GM19240 (cell line): ENCODE measurements around the gene TFAP2A.

Experiments used
- DNase-seq: peaks from one replicate; pipeline ENCODE4 v3.0.0; 2011; ENCODE audit warnings: low spot score; ENCODE audit not compliant: insufficient read length

Gene TFAP2A

DNA sequence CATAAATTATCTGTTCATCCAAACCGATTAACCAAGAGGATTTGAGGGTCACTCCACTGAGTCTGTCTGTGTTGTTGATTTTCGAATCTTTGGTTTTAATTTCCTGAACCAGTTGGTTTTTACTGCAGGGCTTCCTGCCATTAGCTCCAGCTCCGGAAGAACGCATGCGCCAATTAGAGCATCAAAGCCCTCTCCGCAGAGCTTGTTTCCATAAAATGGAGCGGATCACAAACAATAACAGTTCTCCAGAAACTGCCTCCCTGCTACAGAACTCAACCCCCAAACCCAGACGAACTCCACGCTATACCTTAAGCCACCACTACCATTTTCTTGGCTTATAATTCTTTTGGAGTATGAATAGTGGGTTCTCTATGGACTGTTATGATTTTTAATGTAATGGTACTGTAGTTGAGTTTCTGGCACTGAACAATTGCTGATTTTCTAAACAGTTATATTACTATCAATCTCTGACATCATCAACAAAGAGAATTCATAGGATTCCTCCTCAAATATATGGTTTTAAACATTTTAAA is 13.8 kb downstream of the TFAP2A start:
- no peak for DNase-seq

DNA sequence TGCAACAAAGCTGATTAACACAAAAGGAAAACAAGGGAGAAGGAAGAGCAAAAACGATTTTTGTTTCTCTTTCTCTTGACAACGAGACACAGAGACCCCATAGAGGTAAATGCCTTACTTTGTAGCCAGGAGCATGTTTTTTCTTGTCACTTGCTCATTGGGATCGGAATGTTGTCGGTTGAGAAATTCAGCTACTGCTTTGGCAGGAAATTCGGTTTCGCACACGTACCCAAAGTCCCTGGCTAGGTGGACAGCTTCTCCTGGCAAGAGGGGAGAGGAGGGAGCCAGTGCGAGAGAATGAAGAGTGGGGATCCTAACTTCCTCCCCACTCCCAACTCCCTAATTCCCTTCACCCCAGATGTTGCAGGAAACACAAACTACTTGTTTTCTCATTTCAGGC is 14.5 kb downstream of the TFAP2A start:
- no peak for DNase-seq

DNA sequence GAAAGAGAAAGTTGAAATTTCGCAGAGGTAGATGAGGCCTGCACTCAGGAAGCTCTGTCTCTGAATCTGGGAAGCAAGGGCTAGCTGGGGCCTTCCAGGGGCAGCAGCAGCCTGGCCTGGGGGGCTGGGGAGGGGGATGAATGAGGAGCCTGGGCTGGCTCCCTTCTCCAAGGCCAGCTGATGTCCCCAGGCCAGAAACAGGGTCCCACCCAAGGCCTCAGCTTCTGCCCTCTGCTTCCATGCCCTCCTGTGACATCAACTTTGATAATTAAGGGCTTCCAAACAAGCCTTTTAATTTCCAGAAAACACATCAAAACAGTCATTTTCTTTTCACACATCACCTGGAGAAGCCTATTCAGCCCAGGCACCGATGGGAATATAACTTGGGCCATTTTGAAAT is 15.4 kb downstream of the TFAP2A start:
- no peak for DNase-seq

DNA sequence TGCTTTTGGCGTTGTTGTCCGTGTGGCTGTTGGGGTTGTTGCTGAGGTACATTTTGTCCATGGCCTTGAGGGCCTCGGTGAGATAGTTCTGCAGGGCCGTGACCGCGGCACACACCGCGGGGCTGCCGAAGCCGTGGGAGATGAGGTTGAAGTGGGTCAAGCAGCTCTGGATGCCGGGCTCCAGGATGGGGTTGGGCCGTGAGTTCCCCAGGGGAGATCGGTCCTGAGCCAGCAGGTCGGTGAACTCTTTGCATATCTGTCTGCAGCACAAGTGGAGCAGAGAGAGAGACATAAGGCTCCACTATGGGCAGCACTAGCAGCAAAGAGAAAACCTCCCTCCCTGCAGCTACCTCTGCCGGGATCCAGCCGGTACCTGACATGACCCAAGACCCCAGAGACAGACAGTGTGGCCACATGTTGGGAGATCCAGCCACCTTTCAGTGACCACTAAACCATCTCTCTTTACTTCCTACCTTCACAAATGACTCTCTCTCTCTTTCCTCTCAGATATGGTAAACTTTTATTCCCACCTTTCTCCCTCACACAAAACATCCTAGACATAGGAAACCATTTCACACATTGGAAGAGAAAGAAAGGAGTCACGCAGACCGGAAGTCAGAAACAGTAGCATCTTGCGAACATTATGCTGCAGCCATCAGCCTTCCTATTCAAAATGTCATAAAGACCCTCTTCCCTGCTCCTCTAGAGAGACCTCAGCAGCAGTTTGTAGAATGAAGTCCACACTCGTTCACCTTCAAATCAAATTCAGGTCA is 16.2 kb downstream of the TFAP2A start:
- no peak for DNase-seq

DNA sequence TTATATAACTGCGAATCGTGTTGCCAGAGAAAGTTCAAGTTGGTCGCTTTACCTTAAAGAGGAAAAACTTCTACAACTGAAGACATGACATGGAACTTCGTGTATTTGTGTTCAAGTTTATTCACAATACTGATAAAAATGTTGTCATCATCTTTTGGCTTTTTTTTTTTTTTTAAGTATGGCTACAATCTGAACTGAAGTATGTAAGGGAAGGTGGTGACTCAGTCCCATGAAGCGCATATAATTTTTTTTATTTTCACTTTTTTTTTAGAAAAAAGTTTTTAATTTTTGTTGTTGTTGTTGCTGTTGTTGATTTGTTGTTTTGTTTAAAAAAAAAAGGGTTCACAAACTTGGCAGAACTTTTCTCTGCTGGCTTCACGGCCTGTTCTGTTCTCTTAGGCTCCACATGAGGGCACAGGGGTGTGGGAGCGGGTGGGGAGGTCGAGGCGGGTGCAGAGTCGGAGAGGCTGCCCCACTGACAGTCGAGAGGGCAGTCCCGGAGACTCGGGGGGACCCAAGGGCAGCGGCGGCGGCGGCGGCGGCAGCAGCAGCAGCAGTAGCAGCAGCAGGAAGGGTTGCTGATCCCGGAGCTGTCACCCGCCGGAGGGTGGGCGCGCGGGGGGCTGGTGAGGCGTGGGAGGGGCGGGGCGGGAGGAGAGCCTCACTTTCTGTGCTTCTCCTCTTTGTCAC is 17.0 kb downstream of the TFAP2A start:
- DNase-seq = no peak

DNA sequence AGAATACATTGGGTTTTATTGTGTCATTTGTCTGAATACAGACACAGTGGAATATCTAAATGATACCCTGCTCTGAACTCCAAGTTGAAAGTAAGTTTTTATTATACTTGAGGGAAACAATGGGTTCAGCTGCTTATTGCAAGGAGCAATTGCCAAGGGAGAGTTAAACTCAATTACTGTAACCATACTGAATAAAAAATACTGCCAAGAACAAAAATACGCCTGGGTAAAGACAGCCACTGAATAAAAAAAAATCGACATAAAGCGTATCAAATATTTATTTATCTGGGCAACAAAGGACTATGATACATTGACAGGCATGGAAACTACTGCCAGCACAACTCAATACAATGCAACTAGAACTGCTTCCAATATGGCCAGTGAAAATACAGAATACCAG is 18.1 kb downstream of the TFAP2A start:
- no peak for DNase-seq

DNA sequence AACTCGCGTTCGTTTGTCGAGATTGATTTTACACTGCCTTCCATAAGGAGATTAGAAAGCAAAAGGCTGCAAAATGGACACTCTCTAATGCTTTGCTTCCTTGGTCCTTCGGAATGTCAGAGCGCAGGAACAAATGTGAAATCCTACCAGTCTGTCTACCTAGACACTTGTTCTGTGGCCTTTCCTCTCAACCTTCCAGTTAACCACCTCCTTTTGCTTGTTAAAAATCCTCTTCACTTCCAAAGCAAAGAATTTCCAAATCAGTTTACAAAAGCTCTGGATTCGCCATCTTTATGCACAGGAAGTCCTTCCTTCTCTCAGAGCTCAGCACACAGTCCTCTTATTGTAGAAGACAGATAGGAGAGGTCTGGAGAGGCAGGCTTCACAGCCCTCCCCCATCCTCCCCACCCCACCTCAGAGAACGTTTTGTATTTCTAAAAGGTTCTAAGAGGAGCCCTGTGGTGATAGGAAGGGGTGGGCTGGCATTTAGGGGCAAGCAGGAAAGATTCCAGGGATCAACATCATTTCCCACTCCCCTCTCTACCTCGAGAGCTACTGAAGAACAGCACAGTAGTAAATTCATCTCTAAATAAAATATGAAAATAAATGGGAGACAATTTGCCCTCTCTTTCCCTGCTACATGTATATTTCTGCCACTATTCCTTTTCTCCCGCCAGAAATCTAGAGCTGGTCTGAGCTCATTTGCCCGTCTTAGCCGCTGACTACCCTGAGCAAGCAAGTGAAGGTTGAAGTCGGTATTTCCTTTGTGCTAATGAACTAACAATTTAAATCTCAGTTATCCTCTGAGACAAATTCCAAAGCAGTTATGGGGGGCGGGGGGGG is 18.9 kb downstream of the TFAP2A start:
- DNase-seq = no peak

DNA sequence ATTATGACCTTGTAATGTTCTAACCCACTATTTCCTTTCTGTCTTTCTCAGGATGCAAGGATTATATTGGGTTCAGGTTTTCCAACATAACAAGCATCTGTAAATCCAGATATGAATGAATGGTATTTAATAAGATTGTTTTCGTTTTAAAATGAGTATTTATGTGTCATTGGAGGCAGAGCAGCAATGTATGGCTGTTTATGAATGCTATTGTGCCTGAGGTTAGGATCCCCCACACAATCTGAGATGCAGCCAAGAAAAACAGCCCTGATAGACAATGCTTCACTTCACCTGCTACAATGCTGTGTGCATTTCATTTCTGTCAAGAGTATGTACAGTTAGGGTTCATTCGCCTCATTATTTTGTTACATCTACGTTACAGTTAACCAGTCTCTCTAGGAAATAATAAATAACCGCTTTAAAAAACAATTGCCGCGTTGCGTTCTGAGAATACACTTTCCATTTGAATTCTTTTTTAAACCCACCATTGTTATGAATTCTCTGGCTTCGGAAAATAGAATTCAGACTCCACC is 19.6 kb downstream of the TFAP2A start:
- no peak for DNase-seq

DNA sequence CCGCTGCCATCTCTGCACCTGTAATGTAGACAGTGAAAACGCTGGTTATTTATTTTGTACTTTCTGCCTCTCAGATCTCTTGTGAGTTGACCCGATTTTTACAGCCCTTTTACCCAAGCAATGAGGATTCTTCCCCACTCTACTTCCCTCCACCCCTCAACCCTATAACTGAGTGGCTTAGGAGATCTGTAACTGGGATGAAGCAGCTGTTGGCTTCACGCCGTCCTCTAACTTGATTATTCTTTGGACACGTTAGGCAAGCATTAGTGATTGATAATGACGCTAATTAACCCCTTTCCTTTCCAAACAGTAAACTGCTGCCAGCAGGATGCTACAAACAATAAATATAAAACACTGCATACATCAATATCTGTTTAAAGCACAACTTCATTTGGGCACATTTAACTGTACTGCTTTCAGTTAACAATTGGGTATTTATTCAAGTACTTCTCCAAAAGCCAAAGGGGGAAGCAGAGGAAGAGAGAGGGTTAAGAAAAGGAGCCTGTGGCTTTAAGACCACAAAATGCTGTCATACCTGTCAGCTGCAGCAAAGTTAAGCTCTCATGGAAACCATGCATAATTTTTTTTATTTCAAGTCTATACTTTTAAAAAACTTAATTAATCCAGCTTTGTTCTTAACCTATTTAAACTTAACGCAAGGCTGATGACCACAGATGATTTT is 21.2 kb downstream of the TFAP2A start:
- DNase-seq = no peak

DNA sequence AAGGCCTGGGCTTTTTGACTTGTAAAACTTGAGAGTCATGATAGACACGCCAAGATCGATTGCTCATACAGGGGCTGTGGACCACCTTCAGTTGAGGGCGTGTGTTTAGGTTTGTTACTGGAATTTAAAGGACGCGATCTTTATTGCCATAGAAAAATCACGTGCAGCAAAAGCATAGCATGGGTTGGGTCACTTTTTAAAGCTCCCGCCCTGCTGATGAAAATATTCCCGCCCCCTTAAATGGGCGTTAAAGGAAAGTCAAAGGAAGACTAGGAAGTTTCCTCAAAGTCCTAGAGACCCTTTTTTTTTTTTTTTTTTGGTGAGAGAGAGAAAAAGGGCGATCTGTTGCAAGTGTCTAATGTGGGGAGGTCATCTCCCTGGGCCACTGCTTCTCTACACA is 23.1 kb downstream of the TFAP2A start:
- no peak for DNase-seq

DNA sequence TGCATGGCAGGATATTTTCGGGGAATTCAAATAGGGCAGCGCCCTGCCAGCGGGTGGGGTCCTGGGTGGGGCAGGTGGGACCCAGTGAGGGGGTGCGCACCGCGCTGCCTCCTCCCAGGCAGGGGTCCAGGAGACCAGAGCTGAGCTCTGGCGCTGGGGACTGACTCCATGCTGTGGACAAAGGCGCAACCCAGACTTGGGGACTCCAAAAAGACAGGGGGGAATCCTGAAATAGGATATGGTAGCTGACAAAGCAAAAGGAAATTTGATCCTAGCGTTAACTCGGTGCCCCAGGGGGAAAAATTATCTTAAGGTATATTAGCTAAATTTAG is 23.6 kb downstream of the TFAP2A start:
- no peak for DNase-seq

DNA sequence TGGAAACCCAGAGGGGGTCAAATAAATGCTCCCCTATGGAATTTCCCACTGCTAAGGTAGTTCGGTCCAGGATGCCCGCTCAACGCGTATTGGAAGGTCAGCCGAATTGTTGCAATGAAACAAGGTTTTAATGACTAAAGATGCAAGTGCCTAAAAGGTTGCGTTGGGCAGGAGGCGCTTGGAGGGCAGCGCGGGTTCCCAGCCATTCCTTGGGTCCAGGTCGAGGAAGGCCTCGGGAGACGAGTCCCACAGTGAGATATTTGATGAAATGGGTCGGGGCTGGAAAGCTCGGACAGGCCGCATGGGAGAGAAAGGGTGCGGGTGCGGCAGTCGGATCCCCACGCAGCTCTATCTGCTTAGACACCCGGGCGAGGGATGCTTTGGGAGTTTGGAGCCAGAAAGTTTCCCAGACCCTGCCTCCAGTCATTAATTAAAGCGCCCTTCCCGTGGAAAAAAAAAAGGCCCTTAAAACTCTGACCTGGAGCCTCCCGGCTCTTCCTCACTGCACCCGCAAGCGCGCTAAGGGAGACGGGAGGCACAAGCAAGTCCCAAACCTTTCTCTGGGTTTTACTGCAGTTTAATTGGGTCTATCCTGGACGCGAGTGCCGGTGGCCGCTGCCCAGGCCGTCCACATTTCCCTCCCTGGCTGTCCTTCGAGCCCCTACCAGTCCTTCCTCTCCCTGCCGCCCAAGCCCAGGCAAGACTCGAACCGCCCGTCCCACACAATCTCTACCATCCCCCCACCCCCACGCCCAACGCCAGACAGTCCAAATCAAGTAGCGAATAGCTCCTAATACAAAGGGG is 24.2 kb downstream of the TFAP2A start:
- DNase-seq = no peak

DNA sequence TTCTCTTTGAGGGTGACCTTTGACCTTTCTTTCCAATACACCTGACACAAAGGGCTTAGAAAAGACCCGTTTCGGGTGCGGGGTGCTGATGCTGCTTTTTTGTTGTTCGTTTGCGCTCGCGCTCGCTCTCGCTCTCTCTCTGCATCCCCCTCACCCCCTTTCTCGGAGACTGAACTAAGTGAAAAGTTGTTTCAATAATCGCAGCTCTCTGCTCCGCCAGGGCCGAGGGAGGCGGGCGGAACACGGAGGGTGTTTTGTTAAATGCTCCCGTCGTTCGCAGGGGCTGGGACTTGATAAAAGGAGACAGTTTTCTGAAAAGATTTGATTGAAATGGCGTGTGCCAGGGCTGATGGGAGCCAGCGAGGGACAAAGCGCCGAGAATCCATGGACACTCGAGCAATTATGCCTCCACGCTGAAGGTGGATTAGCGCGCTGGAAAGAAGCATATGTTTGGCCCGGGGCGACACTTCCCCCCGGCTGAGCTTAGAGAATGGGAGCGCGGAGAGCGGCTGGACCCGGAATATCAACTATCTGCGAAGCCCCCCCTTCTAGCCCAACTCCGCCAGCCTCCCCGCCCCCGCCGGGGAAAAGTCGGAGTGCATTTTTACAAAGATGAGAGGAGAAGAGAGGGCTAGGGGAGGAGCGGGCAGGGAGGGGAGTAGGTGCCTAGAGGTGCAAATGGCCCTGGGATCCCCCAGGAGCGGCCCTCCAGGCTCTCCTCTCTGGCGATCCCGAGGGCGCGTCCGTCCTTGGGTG is 25.0 kb downstream of the TFAP2A start:
- no peak for DNase-seq

DNA sequence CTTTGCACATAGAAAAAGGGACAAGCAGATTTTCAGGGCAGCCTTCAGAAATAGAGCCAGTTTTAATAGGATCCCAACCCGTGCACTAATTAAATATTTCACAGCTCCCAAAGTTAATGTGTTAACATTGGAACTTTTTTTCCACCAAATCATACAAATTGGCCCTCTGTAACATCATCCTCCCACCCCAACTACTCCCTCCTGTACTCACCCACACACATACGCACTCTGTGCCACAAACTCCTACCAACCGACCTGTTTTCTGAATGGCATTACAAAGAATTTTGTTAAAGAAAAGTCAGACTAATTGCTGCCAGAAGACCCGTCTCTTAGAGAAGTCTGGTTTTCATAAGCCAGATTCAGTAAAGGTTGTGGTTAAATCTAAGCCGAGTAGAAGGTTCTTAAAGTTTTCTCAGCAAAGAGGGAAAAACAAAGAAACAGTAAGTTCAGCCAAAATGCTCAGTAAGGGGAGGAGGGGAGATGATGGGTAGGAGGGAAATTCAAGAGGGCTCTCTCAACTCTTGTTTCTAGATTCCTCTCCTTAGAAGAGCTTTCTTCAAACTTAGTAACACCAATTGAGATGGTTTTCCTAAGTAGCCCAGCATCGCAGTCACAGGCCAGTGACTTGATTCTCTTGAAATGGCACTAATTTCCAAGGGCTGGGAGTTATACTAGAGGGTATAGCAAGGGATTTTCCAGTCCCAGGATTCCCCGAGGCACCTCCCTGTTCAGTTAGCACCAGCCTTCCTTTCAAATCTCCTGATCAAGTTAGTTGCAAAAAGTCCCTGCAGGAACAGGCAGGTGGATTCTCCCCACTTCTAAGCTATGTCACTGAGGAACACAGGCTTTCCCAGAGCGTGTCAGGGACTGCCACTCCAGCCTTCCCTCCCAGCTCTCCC is 27.9 kb downstream of the TFAP2A start:
- no peak for DNase-seq

DNA sequence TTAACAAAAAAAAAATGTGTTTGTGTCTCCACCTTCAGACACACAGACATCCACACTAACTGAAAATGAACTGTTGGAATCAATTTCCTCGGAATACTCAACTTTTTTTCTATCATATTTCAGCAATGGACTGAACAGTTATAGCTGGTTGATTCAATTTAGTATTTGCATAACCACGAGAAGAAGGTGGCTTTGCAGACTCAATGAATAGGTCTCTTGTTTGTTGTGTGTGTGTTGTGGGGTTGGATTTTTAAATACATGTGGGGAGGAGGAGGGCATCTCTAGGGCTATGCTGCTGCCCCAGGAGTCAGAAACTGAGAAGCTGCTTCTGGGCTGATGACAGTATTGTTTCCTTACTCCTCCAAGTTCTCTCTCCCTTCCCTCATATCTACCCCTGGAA is 28.7 kb downstream of the TFAP2A start:
- no peak for DNase-seq

DNA sequence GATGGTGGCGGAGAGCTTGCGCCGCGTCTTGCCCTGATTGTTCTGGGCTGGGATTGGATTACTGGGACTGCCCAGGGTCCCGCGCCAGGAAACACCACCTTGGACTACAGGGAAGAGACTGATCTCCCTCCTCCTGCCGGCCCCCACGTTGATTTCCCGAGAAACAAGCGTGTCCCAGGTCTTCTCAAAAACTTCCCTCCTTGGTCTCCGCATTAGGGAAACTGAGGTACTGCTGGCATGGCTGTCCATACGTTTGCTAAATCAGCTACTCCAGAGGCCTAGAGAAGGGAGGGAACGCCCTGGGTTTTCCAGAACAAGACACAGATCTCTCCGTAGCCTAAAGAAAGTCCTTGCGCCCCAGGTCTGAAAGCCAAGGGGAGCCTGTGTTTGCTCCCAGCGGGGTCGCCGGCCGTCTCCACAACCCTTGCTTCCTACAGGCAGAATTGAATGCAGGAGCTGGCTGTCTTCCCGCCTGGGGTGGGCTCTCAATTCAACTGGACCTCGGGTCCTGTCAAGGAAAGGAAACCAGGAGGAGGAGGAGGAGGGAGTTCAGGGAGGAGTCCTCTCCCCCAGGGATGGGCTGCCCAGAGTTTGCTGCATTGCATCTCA is 29.2 kb downstream of the TFAP2A start:
- no peak for DNase-seq

DNA sequence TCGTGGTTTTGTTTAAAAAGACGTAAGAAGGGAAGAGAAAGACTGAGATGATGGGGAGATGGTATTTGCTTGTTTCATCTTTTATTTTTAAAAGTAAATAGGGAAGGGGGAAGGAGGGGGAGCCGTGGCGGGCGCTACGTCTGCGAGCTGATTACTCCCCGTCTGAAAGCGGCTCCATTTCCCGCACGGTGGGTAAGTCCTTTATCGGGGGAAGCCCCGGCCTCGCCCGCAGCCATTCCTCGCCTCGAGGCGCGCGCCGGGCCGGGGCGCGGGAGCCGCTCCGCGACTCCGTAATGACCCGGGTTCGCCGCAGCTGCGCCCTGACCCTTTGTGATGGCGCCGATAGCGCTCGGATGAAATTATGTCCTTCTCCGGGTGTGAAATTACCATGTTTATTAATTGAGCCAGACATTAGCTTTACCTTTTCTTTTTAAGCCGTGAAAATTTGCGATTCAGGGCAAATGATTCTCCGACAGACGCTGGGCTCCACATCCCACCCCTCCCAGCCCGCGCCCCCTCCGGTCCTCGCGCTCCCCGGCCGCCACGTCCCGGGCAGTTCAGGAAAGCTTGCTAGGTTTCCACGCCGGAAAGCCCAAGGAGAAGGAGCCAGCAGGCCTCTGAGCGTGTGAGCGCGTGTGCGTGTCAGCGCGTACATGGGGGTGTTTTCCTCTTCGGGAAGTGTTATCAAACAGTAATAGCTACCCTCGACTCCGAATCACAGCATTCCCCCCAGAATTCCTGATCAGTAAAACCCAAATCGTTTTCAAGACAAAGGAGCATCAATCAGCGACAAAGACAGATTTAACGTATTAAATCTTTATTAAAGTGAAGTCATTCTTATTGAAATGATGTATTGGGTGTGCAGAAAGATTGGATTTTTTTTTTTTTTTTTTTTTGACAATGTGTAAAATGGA is 30.0 kb downstream of the TFAP2A start:
- DNase-seq = no peak
